Measurements from ENCODE around the gene ITPK1. TPM values are rescaled to one million over a fixed set of nuclear protein-coding genes. Genes with fewer than 3 reads are reported as not detected.

The ITPK1 gene
- total RNA-seq, 2 donors from 2014 or later: 53.8 to 85.0 TPM

DNA sequence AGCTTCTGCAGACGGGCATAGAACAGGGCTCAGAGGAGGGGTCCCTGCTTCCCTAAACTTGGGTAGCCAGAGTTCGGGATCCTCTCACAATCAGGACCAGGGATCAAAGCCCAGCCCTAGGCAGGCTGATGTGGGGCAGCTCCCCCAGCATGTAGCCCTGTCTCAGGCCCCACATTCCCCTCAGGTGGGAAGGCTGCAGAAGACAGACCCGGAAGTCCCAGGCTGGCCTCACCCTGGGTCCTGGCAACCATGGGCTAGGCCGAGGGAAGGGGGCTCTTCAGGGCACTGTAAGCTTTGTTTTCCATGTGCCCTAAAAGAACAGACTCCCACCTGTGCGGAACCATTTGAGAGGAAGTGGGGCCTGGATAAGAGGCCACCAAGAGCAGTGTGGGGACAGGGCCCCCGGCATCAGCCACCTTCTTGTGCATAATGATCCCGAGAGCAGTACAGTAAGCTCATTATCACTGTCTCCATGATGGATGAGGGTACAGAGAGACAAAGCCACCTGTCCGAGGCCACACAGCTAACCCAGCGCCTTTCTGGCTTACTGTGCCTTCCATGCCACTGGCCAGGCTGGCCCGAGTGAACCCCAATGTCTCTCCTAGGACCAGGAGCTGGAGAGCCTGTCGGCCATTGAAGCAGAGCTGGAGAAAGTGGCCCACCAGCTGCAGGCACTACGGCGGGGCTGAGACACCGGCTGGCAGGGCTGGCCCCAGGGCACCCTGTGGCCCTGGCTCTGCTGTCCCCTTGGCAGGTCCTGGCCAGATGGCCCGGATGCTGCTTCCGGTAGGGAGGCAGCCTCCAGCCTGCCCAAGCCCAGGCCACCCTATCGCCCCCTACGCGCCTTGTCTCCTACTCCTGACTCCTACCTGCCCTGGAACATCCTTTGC lies 181.3 kb downstream of the ITPK1 start:
- Histone ChIP-seq H3K4me1 (ENCODE audit: control insufficient read depth in 1 of 2, low read depth in 2 of 2) (no peaks in the 10 kb centered on the region), H3K4me3 (no peak overlapping the region), H3K27ac (no peak overlapping the region), H3K9me3 (no peaks in the 10 kb centered on the region), H3K27me3 (replicated peaks; ENCODE audit: insufficient read depth) (no peaks in the 10 kb centered on the region), H3K36me3 (peaks cover 11% of the 10 kb centered on the region)
- ATAC-seq (ENCODE audit: insufficient number of reproducible peaks, low FRiP score, low read depth) (no peak), DNase-seq (ENCODE audit: low spot score) (no peak)
- TF ChIP-seq, protein P1, sequence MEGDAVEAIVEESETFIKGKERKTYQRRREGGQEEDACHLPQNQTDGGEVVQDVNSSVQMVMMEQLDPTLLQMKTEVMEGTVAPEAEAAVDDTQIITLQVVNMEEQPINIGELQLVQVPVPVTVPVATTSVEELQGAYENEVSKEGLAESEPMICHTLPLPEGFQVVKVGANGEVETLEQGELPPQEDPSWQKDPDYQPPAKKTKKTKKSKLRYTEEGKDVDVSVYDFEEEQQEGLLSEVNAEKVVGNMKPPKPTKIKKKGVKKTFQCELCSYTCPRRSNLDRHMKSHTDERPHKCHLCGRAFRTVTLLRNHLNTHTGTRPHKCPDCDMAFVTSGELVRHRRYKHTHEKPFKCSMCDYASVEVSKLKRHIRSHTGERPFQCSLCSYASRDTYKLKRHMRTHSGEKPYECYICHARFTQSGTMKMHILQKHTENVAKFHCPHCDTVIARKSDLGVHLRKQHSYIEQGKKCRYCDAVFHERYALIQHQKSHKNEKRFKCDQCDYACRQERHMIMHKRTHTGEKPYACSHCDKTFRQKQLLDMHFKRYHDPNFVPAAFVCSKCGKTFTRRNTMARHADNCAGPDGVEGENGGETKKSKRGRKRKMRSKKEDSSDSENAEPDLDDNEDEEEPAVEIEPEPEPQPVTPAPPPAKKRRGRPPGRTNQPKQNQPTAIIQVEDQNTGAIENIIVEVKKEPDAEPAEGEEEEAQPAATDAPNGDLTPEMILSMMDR (IDR thresholded peaks at IDR 0.05): no peak

DNA sequence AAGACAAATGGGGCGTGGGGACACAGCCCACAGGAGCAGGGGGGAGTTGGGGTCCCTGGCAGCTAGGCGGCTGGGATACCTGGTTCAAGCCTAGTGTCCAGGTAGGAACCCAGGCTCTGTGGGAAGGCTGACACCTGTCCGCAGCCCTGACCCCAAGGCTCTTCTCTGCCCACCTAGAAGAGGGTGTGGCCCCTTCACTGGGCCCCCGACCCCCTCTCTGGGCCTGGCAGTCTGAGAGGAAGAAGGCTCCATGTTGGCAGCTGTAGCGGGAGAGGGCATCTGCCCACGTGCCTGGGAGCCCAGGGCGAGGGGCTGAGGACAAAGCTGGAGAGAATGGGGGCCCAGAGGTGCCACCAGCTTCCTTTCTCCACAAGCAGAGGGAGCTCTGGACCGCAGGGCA lies 182.2 kb downstream of the ITPK1 start:
- TF ChIP-seq, protein P1 (IDR thresholded peaks at IDR 0.05): no peak
- Histone ChIP-seq H3K9me3 (no peaks in the 10 kb centered on the region), H3K27me3 (replicated peaks; ENCODE audit: insufficient read depth) (no peaks in the 10 kb centered on the region), H3K36me3 (peaks cover 11% of the 10 kb centered on the region), H3K27ac (no peak overlapping the region), H3K4me3 (no peak overlapping the region), H3K4me1 (ENCODE audit: control insufficient read depth in 1 of 2, low read depth in 2 of 2) (no peaks in the 10 kb centered on the region)
- ATAC-seq (ENCODE audit: insufficient number of reproducible peaks, low FRiP score, low read depth): no peak
- DNase-seq (ENCODE audit: low spot score): no peak

DNA sequence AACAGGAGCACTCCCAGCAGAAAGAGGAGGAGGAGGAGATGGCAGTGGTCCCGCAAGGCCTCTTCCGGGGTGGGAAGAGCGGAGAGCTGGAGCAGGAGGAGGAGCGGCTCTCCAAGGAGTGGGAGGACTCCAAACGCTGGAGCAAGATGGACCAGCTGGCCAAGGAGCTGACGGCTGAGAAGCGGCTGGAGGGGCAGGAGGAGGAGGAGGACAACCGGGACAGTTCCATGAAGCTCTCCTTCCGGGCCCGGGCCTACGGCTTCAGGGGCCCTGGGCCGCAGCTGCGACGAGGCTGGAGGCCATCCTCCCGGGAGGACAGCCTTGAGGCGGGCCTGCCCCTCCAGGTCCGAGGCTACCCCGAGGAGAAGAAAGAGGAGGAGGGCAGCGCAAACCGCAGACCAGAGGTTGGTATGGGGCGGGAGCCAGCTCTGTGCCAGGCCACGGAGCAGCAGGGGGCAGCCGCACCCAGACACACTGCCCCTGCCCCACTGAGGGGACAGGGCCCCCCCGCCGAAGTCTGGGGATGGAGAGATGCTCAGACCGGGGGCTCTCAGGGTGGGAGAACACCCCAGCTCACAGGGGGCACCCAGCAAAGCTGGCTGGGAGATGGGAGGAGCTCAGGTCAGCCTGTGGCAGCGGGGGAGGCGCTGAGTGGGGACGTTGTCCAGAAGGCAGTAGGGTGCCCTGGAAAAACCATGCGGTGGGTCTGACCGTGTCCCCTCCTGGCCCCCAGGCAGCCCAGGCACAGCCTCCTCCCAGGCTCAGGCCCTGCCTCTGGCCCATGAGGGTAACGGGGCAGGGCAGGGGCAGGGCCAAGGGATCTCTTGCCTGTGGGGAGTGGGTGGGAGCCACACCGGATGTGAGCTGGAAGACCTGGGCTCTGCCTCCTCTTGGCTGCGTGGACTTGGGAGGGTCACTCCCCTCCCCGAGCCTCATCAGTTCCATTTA lies 183.0 kb downstream of the ITPK1 start:
- Histone ChIP-seq H3K36me3 (peaks cover 6% of the 10 kb centered on the region), H3K4me1 (ENCODE audit: control insufficient read depth in 1 of 2, low read depth in 2 of 2) (no peaks in the 10 kb centered on the region), H3K9me3 (no peaks in the 10 kb centered on the region), H3K4me3 (no peak overlapping the region), H3K27me3 (replicated peaks; ENCODE audit: insufficient read depth) (no peaks in the 10 kb centered on the region), H3K27ac (no peak overlapping the region)
- DNase-seq (ENCODE audit: low spot score) (no peak), ATAC-seq (ENCODE audit: insufficient number of reproducible peaks, low FRiP score, low read depth) (no peak)
- TF ChIP-seq, protein P1 (IDR thresholded peaks at IDR 0.05): no peak

DNA sequence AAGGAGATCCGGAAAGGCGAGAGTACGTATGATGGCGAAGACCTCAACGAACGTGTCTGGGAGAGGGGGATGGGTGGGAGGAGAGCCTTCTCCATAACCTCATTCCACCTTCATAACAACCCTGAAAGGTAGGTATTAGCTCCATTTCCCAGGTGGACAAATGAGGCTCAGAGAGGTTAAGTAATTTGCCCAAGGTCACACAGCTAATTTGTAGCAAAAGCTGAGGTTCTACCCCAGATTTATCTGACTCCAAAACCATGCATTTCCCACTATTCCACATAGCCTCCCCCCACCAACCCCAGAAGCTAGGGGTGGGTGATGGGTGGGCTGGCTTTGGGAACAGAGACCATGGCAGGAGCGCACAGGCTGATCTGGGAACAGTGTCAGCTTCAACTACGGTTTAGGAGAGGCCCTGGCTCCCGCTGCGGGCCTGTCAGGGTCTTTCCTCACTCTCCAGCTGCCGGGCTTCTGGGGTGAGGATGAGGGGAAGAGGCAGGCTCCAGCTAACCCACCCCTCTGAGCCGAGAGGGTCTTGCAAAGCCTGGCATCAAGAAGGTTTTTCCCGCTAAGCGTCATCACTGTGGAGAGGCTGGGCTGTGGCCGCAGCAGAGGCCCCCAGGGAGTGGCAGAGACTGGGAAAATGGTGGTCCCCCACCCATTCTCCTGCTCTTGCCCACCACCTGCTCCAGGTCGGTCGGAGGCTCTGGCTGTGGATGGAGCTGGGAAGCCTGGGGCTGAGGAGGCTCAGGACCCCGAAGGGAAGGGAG lies 183.9 kb downstream of the ITPK1 start:
- peaks cover 4% of the 10 kb centered on the region for H3K36me3 ChIP-seq
- no peak overlapping the region for H3K4me3 ChIP-seq
- H3K27ac ChIP-seq: no peak overlapping the region
- H3K27me3 ChIP-seq (replicated peaks; ENCODE audit: insufficient read depth): no peaks in the 10 kb centered on the region
- no peak for ATAC-seq (ENCODE audit: insufficient number of reproducible peaks, low FRiP score, low read depth)
- H3K4me1 ChIP-seq (ENCODE audit: control insufficient read depth in 1 of 2, low read depth in 2 of 2): no peaks in the 10 kb centered on the region
- TF ChIP-seq, protein P1 (IDR thresholded peaks at IDR 0.05): no peak
- no peak for DNase-seq (ENCODE audit: low spot score)
- H3K9me3 ChIP-seq: no peaks in the 10 kb centered on the region
